IgD-negative memory B cell (primary cell): Measurements from ENCODE around the gene TCAIM. TPM values are rescaled to one million over a fixed set of nuclear protein-coding genes. Genes with fewer than 3 reads are reported as not detected.

ENCODE experiments used
- H3K27ac Mint-ChIP-seq, 3 donors: one replicate each; pipeline ENCODE4 v1.8.0; 2020 to 2022; ENCODE audit warnings: mild to moderate bottlenecking in 3 of 3, mixed read lengths in 3 of 3, moderate library complexity in 1 of 3
- H3K27me3 Mint-ChIP-seq: one replicate; pipeline ENCODE4 v1.8.0; 2021; ENCODE audit warnings: mixed read lengths
- H3K36me3 Mint-ChIP-seq: one replicate; pipeline ENCODE4 v1.8.0; 2020; ENCODE audit warnings: mild to moderate bottlenecking, mixed read lengths
- H3K4me1 Mint-ChIP-seq, 3 donors: one replicate each; pipeline ENCODE4 v1.8.0; 2020 to 2022; ENCODE audit warnings: mixed read lengths in 3 of 3, mild to moderate bottlenecking in 1 of 3
- H3K4me3 Mint-ChIP-seq, 4 donors: one replicate each; pipeline ENCODE4 v1.8.0; 2020 to 2022; ENCODE audit warnings: mild to moderate bottlenecking in 4 of 4, mixed read lengths in 4 of 4, moderate library complexity in 3 of 4
- H3K9me3 Mint-ChIP-seq, 3 donors: one replicate each; pipeline ENCODE4 v1.8.0; 2020 to 2021; ENCODE audit warnings: mixed read lengths in 3 of 3, mild to moderate bottlenecking in 1 of 3
- polyA plus RNA-seq: library from polyadenylated mRNA; unstranded; fragments of 300-500 nt; fragmentation: Illumina TruSeq; gene quantifications from one replicate; pipeline ENCODE4 v1.2.3, GENCODE V29; 2021

Gene TCAIM
- polyA plus RNA-seq, 1 donor from 2014 or later: 8.5 TPM

DNA sequence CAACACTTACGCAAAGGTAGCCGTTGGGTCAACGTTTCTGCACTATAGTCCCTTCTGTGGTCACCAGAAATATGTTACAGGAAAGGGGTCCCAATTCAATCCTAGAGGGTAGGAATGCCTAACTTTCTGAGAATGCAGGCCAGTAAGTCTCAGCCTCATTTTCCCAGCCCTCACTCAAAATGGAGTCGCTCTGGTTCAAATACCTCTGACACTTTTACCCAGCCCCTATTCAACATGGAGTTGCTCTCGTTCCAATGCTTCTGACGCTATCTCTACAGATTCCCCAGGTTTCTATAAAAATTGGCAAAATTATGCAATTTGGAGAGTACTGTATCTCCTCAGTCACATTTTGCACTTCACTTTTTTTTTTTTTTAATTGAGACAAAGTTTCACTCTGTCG lies 99.2 kb downstream of the TCAIM start:
- H3K4me3 Mint-ChIP-seq: no peak overlapping the region
- peaks cover 18 to 21% (median 20%) of the 10 kb centered on the region in 3 donors for H3K4me1 Mint-ChIP-seq
- no peaks in the 10 kb centered on the region for H3K27me3 Mint-ChIP-seq
- H3K36me3 Mint-ChIP-seq: peaks cover 8% of the 10 kb centered on the region
- no peaks in the 10 kb centered on the region for H3K9me3 Mint-ChIP-seq
- no peak overlapping the region for H3K27ac Mint-ChIP-seq

DNA sequence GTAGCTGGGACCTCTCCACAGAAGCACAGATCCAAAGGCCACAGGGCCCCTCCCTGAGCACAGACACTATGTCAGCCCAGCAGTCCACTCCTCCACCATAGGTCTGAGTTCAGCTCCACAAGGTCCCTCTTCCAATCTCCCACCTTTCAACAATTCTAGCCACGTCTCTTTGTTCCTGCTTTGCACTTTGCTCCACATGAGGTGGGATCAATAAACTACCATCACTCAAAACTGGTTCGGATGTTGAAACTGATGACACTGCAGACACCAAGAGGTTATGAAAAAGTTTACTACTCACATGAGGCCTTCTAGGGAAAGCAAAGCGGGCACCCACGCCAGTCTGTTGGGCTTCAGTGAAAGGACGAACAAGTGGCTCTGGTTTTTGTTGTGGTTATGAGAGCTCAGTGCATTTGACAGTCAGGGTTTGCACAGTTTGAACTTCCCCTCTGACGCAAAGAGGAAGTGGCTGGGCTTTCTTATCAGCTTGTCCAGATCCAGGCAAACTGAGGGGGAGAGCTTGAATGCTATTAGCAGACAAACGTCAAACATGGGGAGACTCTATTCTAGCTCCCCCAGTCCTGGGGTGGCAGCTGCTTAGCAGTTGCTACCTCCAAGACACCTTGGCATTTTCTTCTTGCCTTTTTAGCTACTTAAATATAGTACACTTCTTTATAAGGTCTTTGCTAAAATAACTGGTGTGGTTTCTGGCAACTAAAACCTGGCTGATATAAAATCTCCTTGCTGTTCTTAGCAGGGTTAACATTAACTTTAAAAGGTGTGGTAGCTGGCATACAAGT lies 101.1 kb downstream of the TCAIM start:
- H3K4me3 Mint-ChIP-seq: peak overlapping the region in 3 of 4 donors; percentile 4 to 90 (median 70)
- H3K27ac Mint-ChIP-seq: peak overlapping the region; percentile 40 to 84 (median 84)
- H3K36me3 Mint-ChIP-seq: peaks cover 8% of the 10 kb centered on the region
- peaks cover 18 to 21% (median 20%) of the 10 kb centered on the region in 3 donors for H3K4me1 Mint-ChIP-seq
- no peaks in the 10 kb centered on the region for H3K27me3 Mint-ChIP-seq
- peaks cover 0 to 1% (median 0%) of the 10 kb centered on the region in 3 donors for H3K9me3 Mint-ChIP-seq

- peak overlapping the region in 2 of 3 donors; percentile 33 to 44 for H3K27ac Mint-ChIP-seq
- peaks cover 19% of the 10 kb centered on the region for H3K36me3 Mint-ChIP-seq
- peaks cover 18 to 21% (median 20%) of the 10 kb centered on the region in 3 donors for H3K4me1 Mint-ChIP-seq
- H3K9me3 Mint-ChIP-seq: peaks cover 0 to 3% (median 1%) of the 10 kb centered on the region in 3 donors
- no peak overlapping the region for H3K4me3 Mint-ChIP-seq
- H3K27me3 Mint-ChIP-seq: no peaks in the 10 kb centered on the region
Measured at GRCh38 chr3:44442596-44443309, 104.2 kb downstream of the TCAIM start.

DNA sequence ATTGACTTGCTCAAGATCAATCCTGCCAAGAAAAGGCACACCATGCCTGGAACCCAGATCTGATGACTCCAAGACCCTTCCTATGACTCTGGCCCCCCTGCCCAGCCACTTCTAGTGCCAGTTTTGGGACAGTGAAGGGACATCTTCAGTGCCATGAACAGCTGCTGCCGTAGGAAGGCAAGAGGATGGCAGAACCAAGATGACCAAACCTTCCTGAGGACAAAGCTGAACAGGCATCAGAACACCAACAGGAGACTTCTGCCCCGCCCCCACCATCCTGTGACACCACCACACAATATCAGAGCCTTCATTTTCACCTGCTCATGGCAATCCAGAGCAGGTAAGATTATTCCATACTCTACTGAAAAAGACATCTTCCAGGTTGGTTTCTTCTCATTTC lies 105.9 kb downstream of the TCAIM start:
- Mint-ChIP-seq H3K9me3 (peaks cover 1 to 11% (median 8%) of the 10 kb centered on the region in 3 donors), H3K4me3 (no peak overlapping the region), H3K36me3 (peaks cover 35% of the 10 kb centered on the region), H3K27ac (no peak overlapping the region), H3K27me3 (no peaks in the 10 kb centered on the region), H3K4me1 (peaks cover 15 to 19% (median 16%) of the 10 kb centered on the region in 3 donors)

DNA sequence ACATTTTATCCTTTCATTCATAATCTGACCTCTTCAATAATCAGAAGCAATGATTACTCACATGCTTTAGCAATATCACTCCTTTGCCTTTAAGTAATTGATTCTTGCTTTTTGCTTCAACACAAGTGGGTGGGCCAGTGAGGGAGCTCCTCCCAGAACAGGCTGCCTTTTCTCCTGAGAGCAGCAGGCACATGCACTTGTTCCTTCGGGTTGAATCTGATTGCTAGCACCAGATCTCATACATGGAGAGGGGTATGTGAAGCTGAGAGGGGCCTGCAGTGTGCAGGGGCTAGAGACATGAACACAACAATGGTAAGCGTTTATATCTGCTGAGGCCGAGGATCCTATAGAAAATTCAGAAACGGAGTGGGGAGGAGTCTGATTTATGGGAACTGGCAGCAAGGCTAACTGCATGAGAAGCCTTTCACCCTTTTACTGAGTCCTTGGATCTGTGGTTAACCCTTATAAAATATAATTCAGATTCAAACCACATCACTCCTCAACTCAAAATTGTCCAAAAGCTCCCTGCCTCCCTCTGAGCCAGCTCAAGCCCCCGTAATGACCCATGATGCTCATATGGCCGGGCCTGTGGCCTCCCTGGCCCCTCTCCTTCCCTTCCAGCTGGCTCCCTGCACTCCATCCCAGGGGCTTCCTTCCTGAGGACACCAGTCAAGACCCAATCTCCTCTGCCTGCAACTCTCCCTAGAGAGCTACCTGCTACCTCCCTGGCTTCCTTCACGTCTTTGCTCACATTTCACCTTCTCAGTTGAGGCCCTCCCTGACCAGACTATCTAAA lies 106.5 kb downstream of the TCAIM start:
- H3K36me3 Mint-ChIP-seq: peaks cover 37% of the 10 kb centered on the region
- peaks cover 8 to 13% (median 11%) of the 10 kb centered on the region in 3 donors for H3K4me1 Mint-ChIP-seq
- H3K4me3 Mint-ChIP-seq: no peak overlapping the region

GRCh38 chr3:44445786-44446185 lies 107.2 kb downstream of the TCAIM start:
- H3K27me3 Mint-ChIP-seq: no peaks in the 10 kb centered on the region
- peaks cover 1 to 11% (median 8%) of the 10 kb centered on the region in 3 donors for H3K9me3 Mint-ChIP-seq
- H3K36me3 Mint-ChIP-seq: peaks cover 40% of the 10 kb centered on the region

More for the DNA sequence above, 106.5 kb downstream of the TCAIM start:
- Mint-ChIP-seq H3K27me3 (no peaks in the 10 kb centered on the region), H3K9me3 (peaks cover 1 to 11% (median 8%) of the 10 kb centered on the region in 3 donors), H3K27ac (peak overlapping the region in 1 of 3 donors; percentile 85)

GRCh38 chr3:44446929-44447328 lies 108.4 kb downstream of the TCAIM start:
- Mint-ChIP-seq H3K27me3 (no peaks in the 10 kb centered on the region), H3K4me3 (no peak overlapping the region), H3K36me3 (peaks cover 36% of the 10 kb centered on the region), H3K27ac (no peak overlapping the region), H3K4me1 (peaks cover 0 to 3% (median 2%) of the 10 kb centered on the region in 3 donors), H3K9me3 (peaks cover 1 to 11% (median 8%) of the 10 kb centered on the region in 3 donors)

More at GRCh38 chr3:44445786-44446185, 107.2 kb downstream of the TCAIM start:
- H3K4me1 Mint-ChIP-seq: peaks cover 2 to 6% (median 4%) of the 10 kb centered on the region in 3 donors
- peak overlapping the region in 1 of 3 donors; percentile 85 for H3K27ac Mint-ChIP-seq
- H3K4me3 Mint-ChIP-seq: no peak overlapping the region

GRCh38 chr3:44451441-44451840 lies 112.9 kb downstream of the TCAIM start:
- no peak overlapping the region for H3K27ac Mint-ChIP-seq
- no peak overlapping the region for H3K4me3 Mint-ChIP-seq
- peaks cover 28% of the 10 kb centered on the region for H3K36me3 Mint-ChIP-seq
- peaks cover 1 to 11% (median 8%) of the 10 kb centered on the region in 3 donors for H3K9me3 Mint-ChIP-seq
- no peaks in the 10 kb centered on the region for H3K27me3 Mint-ChIP-seq
- H3K4me1 Mint-ChIP-seq: no peaks in the 10 kb centered on the region

DNA sequence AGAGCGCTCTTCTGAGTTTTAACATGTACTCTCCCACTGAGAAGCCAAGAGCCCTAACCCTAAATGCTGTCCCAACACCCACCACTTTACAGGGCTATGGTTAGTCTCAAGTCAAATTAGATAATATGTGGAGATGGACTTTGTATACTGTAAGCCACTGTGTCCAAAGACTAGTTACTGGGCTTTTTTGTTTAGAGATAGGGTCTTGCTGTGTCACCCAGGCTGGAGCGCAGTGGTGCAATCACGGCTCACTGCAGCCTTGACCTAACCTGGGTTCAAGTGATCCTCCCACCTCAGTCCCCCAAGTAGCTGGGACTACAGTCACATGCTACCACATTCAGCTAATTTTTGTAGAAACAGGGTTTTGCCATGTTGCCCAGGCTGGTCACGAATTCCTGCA lies 115.7 kb downstream of the TCAIM start:
- H3K36me3 Mint-ChIP-seq: peaks cover 15% of the 10 kb centered on the region
- H3K27ac Mint-ChIP-seq: no peak overlapping the region
- H3K4me1 Mint-ChIP-seq: no peaks in the 10 kb centered on the region
- H3K4me3 Mint-ChIP-seq: no peak overlapping the region
- H3K9me3 Mint-ChIP-seq: peaks cover 0 to 1% (median 1%) of the 10 kb centered on the region in 3 donors
- H3K27me3 Mint-ChIP-seq: no peaks in the 10 kb centered on the region

DNA sequence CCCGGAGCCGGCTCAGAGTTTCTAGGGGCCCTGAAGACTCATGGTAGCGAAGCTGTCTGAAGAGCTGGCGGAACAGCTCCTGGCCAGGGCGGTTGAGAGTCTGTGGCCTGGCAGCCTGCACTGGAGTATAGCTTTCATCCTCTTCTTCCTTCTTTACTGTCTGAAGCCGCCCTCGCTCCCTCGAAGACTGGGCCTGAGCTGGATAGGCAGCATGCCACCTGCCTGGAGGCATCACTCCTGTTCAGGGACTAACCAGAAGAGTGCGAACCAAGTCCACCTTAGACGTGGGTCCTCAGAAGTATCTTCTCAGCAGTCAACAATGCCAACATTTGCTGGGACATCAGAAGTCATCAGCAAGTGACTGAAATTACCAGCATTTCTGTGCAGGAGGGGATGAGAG lies 116.8 kb downstream of the TCAIM start:
- no peak overlapping the region for H3K27ac Mint-ChIP-seq
- H3K4me1 Mint-ChIP-seq: no peaks in the 10 kb centered on the region
- peaks cover 12% of the 10 kb centered on the region for H3K36me3 Mint-ChIP-seq
- H3K4me3 Mint-ChIP-seq: no peak overlapping the region
- no peaks in the 10 kb centered on the region for H3K27me3 Mint-ChIP-seq
- peaks cover 2 to 5% (median 5%) of the 10 kb centered on the region in 3 donors for H3K9me3 Mint-ChIP-seq

Other genes starting within 250 kb of the TCAIM start
- gene TOPAZ1, start 96.9 kb upstream of the TCAIM start, polyA plus RNA-seq: not detected
- gene ZNF445, start 138.9 kb downstream of the TCAIM start, polyA plus RNA-seq: 2.7 TPM
- gene ZKSCAN7, start 216.4 kb downstream of the TCAIM start, polyA plus RNA-seq: 1.8 TPM
- not detected for gene ZNF660, start 246.2 kb downstream of the TCAIM start, polyA plus RNA-seq